IMR-90 (cell line): ENCODE measurements around the gene HIF1AN. TPM values are rescaled to one million over a fixed set of nuclear protein-coding genes. Genes with fewer than 3 reads are reported as not detected.

Experiments used
- ATAC-seq: fragments of 200-7000 bp; cut with Tn5 transposase; 2 replicates; pipeline ENCODE4 v1.9.1; 2020; ENCODE audit warnings: low read depth, mild to moderate bottlenecking, moderate library complexity
- BruUV-seq: library from RNA; stranded (reverse); fragments of 400-500 nt; replicated peaks from 2 replicates; lab custom pipeline; 2021; lab: Mats Ljungman, UMichigan
- CTCF ChIA-PET: fragments of 300-600 bp; formaldehyde crosslinking; extraction: SDS; loops from one replicate; lab custom pipeline; 2021; ENCODE audit warnings: antibody characterized with exemption; lab: Yijun Ruan, JAX
- POLR2A ChIA-PET: fragments of 300-600 bp; sonication (Branson Sonifier 250); formaldehyde crosslinking; loops from one replicate; lab custom pipeline; 2022; ENCODE audit warnings: antibody characterized with exemption; ENCODE audit not compliant: unreplicated experiment; lab: Charles Lee
- DNase-seq: peaks from one replicate; pipeline ENCODE4 v3.0.0; 2013
- H2AFZ ChIP-seq: replicated peaks from 2 replicates; pipeline ENCODE3; 2013; ENCODE audit warnings: low read length, mild to moderate bottlenecking; ENCODE audit not compliant: poor library complexity
- H2AK5ac ChIP-seq: 2 replicates; pipeline ENCODE4 v1.6.1; 2013; ENCODE audit warnings: low read depth, low read length, inconsistent platforms
- H2AK9ac ChIP-seq: replicated peaks from 2 replicates; pipeline ENCODE3; 2013; ENCODE audit warnings: mild to moderate bottlenecking, low read depth, low read length, moderate library complexity; ENCODE audit not compliant: poor library complexity
- H2BK120ac ChIP-seq: 2 replicates; pipeline ENCODE4 v1.6.1; 2013; ENCODE audit warnings: low read depth, low read length, inconsistent platforms
- H2BK15ac ChIP-seq: 3 replicates; pipeline ENCODE4 v1.6.1; 2013; ENCODE audit warnings: low read depth, low read length, inconsistent platforms
- H2BK20ac ChIP-seq: 2 replicates; pipeline ENCODE4 v1.6.1; 2013; ENCODE audit warnings: low read depth, mild to moderate bottlenecking, inconsistent platforms, low read length, moderate library complexity
- H2BK5ac ChIP-seq: 2 replicates; pipeline ENCODE4 v1.6.1; 2013; ENCODE audit warnings: mild to moderate bottlenecking, low read depth, low read length, inconsistent platforms; ENCODE audit not compliant: poor library complexity, severe bottlenecking
- H3K14ac ChIP-seq: replicated peaks from 2 replicates; pipeline ENCODE4 v1.6.1; 2013; ENCODE audit warnings: low read depth, low read length, inconsistent platforms
- H3K18ac ChIP-seq: 2 replicates; pipeline ENCODE4 v1.6.1; 2013; ENCODE audit warnings: low read depth, low read length, control low read depth
- H3K23ac ChIP-seq: 2 replicates; pipeline ENCODE4 v1.6.1; 2013; ENCODE audit warnings: low read depth, low read length, inconsistent platforms
- H3K27ac ChIP-seq: 2 replicates; pipeline ENCODE4 v1.5.1; 2013; ENCODE audit warnings: mild to moderate bottlenecking, control low read depth, low read length; ENCODE audit not compliant: insufficient read depth
- H3K27me3 ChIP-seq: 2 replicates; pipeline ENCODE4 v1.6.1; 2013; ENCODE audit warnings: low read length; ENCODE audit not compliant: control insufficient read depth, insufficient read depth
- H3K36me3 ChIP-seq: 2 replicates; pipeline ENCODE4 v1.6.1; 2013; ENCODE audit warnings: low read length, mixed read lengths; ENCODE audit not compliant: control insufficient read depth, insufficient read depth
- H3K4ac ChIP-seq: 2 replicates; pipeline ENCODE4 v1.6.1; 2013; ENCODE audit warnings: low read depth, low read length, inconsistent platforms
- H3K4me1 ChIP-seq: 2 replicates; pipeline ENCODE4 v1.6.1; 2013; ENCODE audit warnings: low read length, mixed read lengths; ENCODE audit not compliant: control insufficient read depth, insufficient read depth
- H3K4me2 ChIP-seq: 2 replicates; pipeline ENCODE4 v1.6.1; 2013; ENCODE audit warnings: low read depth, mild to moderate bottlenecking, control low read depth, low read length, moderate library complexity
- H3K4me3 ChIP-seq: 2 replicates; pipeline ENCODE4 v1.5.1; 2013; ENCODE audit warnings: low read depth, mild to moderate bottlenecking, control low read depth, low read length, moderate library complexity; ENCODE audit not compliant: insufficient read depth
- H3K56ac ChIP-seq: 2 replicates; pipeline ENCODE4 v1.6.1; 2013; ENCODE audit warnings: low read length, inconsistent platforms; ENCODE audit not compliant: insufficient read depth; ENCODE audit errors: extremely low read depth
- H3K79me1 ChIP-seq, 2 experiments: 2 replicates each; pipeline ENCODE4 v1.6.1; 2013; ENCODE audit warnings: low read length in 2 of 2, inconsistent platforms in 1 of 2, low read depth in 1 of 2
- H3K9ac ChIP-seq: 2 replicates; pipeline ENCODE4 v1.6.1; 2013; ENCODE audit warnings: low read depth, low read length, control low read depth
- H3K9me1 ChIP-seq: 2 replicates; pipeline ENCODE4 v1.6.1; 2013; ENCODE audit warnings: low read length, inconsistent platforms; ENCODE audit not compliant: insufficient read depth
- H3K9me3 ChIP-seq: 2 replicates; pipeline ENCODE4 v1.6.1; 2013; ENCODE audit warnings: low read length; ENCODE audit not compliant: control insufficient read depth, insufficient read depth
- H4K20me1 ChIP-seq: 2 replicates; pipeline ENCODE4 v1.6.1; 2013; ENCODE audit warnings: low read length, inconsistent platforms; ENCODE audit not compliant: insufficient read depth
- H4K5ac ChIP-seq: 2 replicates; pipeline ENCODE4 v1.6.1; 2013; ENCODE audit warnings: mild to moderate bottlenecking, low read depth, low read length, control low read depth
- H4K8ac ChIP-seq, 2 experiments: 2 replicates each; pipeline ENCODE4 v1.6.1; 2013; ENCODE audit warnings: low read depth in 2 of 2, low read length in 2 of 2, control low read depth in 1 of 2, inconsistent platforms in 1 of 2
- H4K91ac ChIP-seq: 2 replicates; pipeline ENCODE4 v1.6.1; 2013; ENCODE audit warnings: low read depth, low read length, inconsistent platforms; ENCODE audit not compliant: insufficient read depth
- CHD1 ChIP-seq: IDR thresholded peaks from 2 replicates; pipeline ENCODE4 v1.6.1; 2012; ENCODE audit warnings: low read depth, low read length, improper control_type of control experiment
- MXI1 ChIP-seq: IDR thresholded peaks from 2 replicates; pipeline ENCODE4 v1.6.1; 2012; ENCODE audit warnings: low read depth, mild to moderate bottlenecking, low read length, moderate library complexity, borderline replicate concordance
- RCOR1 ChIP-seq: IDR thresholded peaks from 2 replicates; pipeline ENCODE4 v1.6.1; 2012; ENCODE audit warnings: mild to moderate bottlenecking, low read length, improper control_type of control experiment; ENCODE audit not compliant: insufficient replicate concordance
- WGBS, 2 experiments: methylation state at CpG; one replicate each; pipeline versions ENCODE4 v1.1.5 to v1.1.7; 2013; ENCODE audit warnings: missing lambda C conversion rate in 2 of 2; ENCODE audit not compliant: insufficient read length in 1 of 2; ENCODE audit errors: extremely low coverage in 2 of 2; 5-methylcytosine and 5-hydroxymethylcytosine counted together
- dilution Hi-C: fragments of 300-500 bp; cut with HindIII; formaldehyde crosslinking; loops from one replicate; pipeline ENCODE4 v1.14.3; 2018; ENCODE audit warnings: low sequenced_read_pairs; ENCODE audit not compliant: unreplicated experiment
- in situ Hi-C: fragments of 300-500 bp; cut with MboI; formaldehyde crosslinking; loops from 3 replicates; pipeline ENCODE4 v1.14.3; 2019; ENCODE audit warnings: low sequenced_read_pairs, inconsistent platforms, mixed read lengths
- intact Hi-C: fragments of 100-400 bp; cut with micrococcal nuclease; formaldehyde crosslinking; loops from 2 replicates; pipeline ENCODE4 v1.10.0; 2022
- polyA plus RNA-seq, 3 experiments: library from polyadenylated mRNA; depleted of rRNA; stranded (reverse); fragments of >200 nt; gene quantifications; 2 replicates each; pipeline ENCODE4 v1.2.3, GENCODE V29; 2012; ENCODE audit warnings: low replicate concordance in 1 of 3
- total RNA-seq: library from RNA; depleted of rRNA; stranded (reverse); fragments of >200 nt; gene quantifications from 2 replicates; pipeline ENCODE4 v1.2.3, GENCODE V29; 2012

The HIF1AN gene
- total and polyA plus RNA-seq, 2 of the 4 experiments (the other 2 are of a cell fraction), result 10.2 to 10.3 TPM

- in situ Hi-C loops (no loop called here), intact Hi-C loops (no loop called here), dilution Hi-C loops (no loop called here)
- H2BK15ac ChIP-seq, result no peak overlapping the region
- no CpG with 5 or more reads among the region's 4 CpGs for WGBS, 2 experiments
- no peak overlapping the region for H2AFZ ChIP-seq
- no peak overlapping the region for H3K9ac ChIP-seq
- no peak overlapping the region for H2BK20ac ChIP-seq
- no peak overlapping the region for H2BK120ac ChIP-seq
- no peak overlapping the region for H3K23ac ChIP-seq
- DNase-seq (no peak), ATAC-seq (no peak)
- H2AK9ac ChIP-seq, result no peak overlapping the region
- no peak overlapping the region for H3K27ac ChIP-seq
- H4K5ac ChIP-seq, result no peak overlapping the region
- H4K20me1 ChIP-seq, result 0 out of 2 replicates have a peak, but pooled peaks cover 6% of the 10 kb centered on the region
- H2BK5ac ChIP-seq, result no peak overlapping the region
- ChIA-PET CTCF (no interaction called here), POLR2A (no interaction called here)
- no peak overlapping the region for H4K8ac ChIP-seq
- peaks cover 28 to 39% of the 10 kb centered on the region in 2 experiments for H3K79me1 ChIP-seq
- peaks cover 26% of the 10 kb centered on the region for H3K36me3 ChIP-seq
- H3K4me1 ChIP-seq, result peaks cover 1% of the 10 kb centered on the region; the same call in 1 of the 2 replicates
- no peak overlapping the region for H3K4me2 ChIP-seq
- 0 out of 2 replicates have a peak, but pooled peaks cover 3% of the 10 kb centered on the region for H3K9me1 ChIP-seq
- no TSS peak for BruUV-seq
- H3K4me3 ChIP-seq, result no peak overlapping the region
- no peak overlapping the region for H3K4ac ChIP-seq
- no peak for TF ChIP-seq MXI1
- no peak for TF ChIP-seq RCOR1
- no peak for TF ChIP-seq CHD1
- no peak overlapping the region for H3K18ac ChIP-seq
- H4K91ac ChIP-seq, result no peak overlapping the region
- no peaks in the 10 kb centered on the region for H3K27me3 ChIP-seq
- no peak overlapping the region for H3K14ac ChIP-seq
- H3K9me3 ChIP-seq, result no peaks in the 10 kb centered on the region
- no peak overlapping the region for H3K56ac ChIP-seq
- no peak overlapping the region for H2AK5ac ChIP-seq
Measured at GRCh38 chr10:100537475-100537874, 1.7 kb downstream of the HIF1AN start.
